DLD1 (cell line): ENCODE results near the gene CEP41.

Experiments used
- in situ Hi-C: cut with HindIII; loops from 2 replicates; pipeline ENCODE4 v1.10.0; 2017; ENCODE audit warnings: low sequenced_read_pairs

Gene CEP41

GRCh38 chr7:130421684-130422083, 19.1 kb downstream of the CEP41 start:
- in situ Hi-C loops = no loop called here

- in situ Hi-C loops = no loop called here
Measured at GRCh38 chr7:130420943-130421578, 19.8 kb downstream of the CEP41 start.

GRCh38 chr7:130419658-130420057, 21.2 kb downstream of the CEP41 start:
- in situ Hi-C loops = no loop called here

GRCh38 chr7:130418306-130418705, 22.5 kb downstream of the CEP41 start:
- in situ Hi-C loops = no loop called here

- in situ Hi-C loops = no loop called here
Measured at GRCh38 chr7:130417213-130417612, 23.6 kb downstream of the CEP41 start.

GRCh38 chr7:130415006-130415405, 25.8 kb downstream of the CEP41 start:
- in situ Hi-C loops = no loop called here

GRCh38 chr7:130413201-130413600, 27.6 kb downstream of the CEP41 start:
- in situ Hi-C loops = no loop called here

GRCh38 chr7:130410868-130411541, 29.8 kb downstream of the CEP41 start:
- in situ Hi-C loops = no loop called here

DNA sequence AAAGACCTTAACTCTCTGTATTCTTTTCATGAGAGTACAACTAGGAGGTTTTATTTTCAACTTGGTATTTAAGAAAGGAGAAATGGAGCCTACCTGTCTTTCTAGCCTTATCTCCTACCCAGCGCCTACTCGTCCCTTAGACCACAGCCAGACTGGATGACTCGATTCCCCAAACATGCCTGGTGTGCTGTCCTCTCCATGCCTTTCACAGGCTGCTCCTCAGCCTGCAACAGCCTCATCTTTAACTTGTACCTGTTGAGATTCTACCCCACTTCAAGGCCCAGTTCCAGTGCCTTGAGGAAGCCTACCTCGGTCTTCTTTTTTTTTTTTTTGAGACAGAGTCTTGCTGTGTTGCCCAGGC, 31.1 kb downstream of the CEP41 start:
- in situ Hi-C loops = no loop called here

- in situ Hi-C loops = no loop called here
Measured at GRCh38 chr7:130409067-130409711, 31.6 kb downstream of the CEP41 start.

DNA sequence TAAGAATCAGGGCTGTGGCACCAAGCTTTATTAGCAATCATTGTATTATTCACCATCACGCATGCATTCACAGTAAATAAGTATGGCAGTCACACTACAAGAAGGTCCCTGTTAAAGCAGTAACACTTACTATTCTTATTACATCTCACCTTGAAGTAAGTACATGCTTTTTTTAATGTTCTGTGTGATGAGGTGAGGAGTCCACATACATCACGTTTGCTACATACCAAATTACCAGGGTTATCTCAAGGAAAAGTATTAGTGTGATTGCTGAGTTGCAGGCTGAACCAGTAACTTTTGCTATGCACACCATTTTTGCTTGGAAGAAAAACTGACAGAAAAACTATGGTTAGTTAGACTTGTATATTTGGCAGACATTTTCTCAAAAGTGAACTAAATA, 35.8 kb downstream of the CEP41 start:
- in situ Hi-C loops = no loop called here

GRCh38 chr7:130401578-130401977, 39.2 kb downstream of the CEP41 start:
- in situ Hi-C loops = no loop called here

DNA sequence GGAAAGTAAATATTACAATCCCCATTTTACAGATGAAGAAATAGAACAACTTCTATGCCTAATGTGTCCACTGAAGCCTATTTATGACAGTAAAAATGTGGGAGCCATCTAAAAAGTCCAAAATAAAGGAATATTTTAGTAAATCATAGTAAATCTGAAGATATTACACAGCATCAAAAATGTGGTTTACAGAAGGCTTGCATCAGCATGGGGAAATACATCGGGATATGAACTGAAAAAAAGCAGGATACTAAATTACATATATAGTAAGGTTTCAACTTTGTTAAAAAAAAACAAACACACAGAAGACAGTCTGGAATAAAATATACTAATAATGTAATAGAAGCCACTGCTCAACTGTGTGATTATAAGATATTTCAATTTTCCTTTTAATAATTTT, 39.7 kb downstream of the CEP41 start:
- in situ Hi-C loops = no loop called here

- in situ Hi-C loops = no loop called here
Measured at GRCh38 chr7:130400120-130400572, 40.7 kb downstream of the CEP41 start.

- in situ Hi-C loops = no loop called here
Measured at GRCh38 chr7:130398526-130399090, 42.2 kb downstream of the CEP41 start.

- in situ Hi-C loops = no loop called here
Measured at GRCh38 chr7:130397758-130398073, 43.1 kb downstream of the CEP41 start.

GRCh38 chr7:130397051-130397757, 43.6 kb downstream of the CEP41 start:
- in situ Hi-C loops = no loop called here

- in situ Hi-C loops = no loop called here
Measured at GRCh38 chr7:130396109-130396508, 44.7 kb downstream of the CEP41 start.

DNA sequence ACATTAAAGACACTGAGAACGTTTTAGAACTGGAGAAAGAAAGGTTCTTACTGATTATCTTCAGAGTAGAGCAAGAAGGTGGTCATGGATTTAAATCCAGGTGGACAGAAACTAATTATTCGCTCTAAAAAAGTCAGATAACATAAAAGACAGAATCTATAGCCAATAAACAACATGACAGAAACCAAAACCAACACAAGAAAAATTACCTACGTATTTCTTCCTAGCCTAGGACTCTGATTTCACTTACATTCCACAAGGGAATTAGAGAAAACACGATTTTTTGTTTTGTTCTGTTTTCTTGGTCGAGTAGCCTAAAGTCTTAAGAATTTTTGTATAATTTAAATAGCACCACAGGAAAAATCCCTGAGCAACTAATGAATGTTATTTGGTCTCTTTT, 45.4 kb downstream of the CEP41 start:
- in situ Hi-C loops = no loop called here

GRCh38 chr7:130394421-130395195, 46.2 kb downstream of the CEP41 start:
- in situ Hi-C loops = no loop called here
